Endothelial cell of umbilical vein (primary cell): ENCODE data around the gene NKD1. TPM values are rescaled to one million over a fixed set of nuclear protein-coding genes. Genes with fewer than 3 reads are reported as not detected.

ENCODE experiments used
- BruUV-seq: library from RNA; stranded (reverse); fragments of 400-500 nt; replicated peaks from 2 replicates; lab custom pipeline; 2021; lab: Mats Ljungman, UMichigan
- CTCF ChIA-PET: fragments of 300-600, 350-600 bp; sonication (Branson Sonifier 250); formaldehyde crosslinking; loops from one replicate; lab custom pipeline; 2021; ENCODE audit warnings: antibody characterized with exemption, inconsistent platforms; lab: Charles Lee
- POLR2A ChIA-PET: fragments of 300-600, 350-600 bp; sonication (Branson Sonifier 250); formaldehyde crosslinking; loops from one replicate; lab custom pipeline; 2021; ENCODE audit warnings: antibody characterized with exemption, inconsistent platforms; lab: Charles Lee
- DNase-seq: peaks from one replicate; pipeline ENCODE4 v3.0.0-alpha.2; 2011; ENCODE audit warnings: low read depth, low spot score
- FAIRE-seq: peaks from 2 replicates; lab custom pipeline; 2011; peaks lifted over from hg19 to GRCh38; lab: Jason Lieb, UNC
- H2AFZ ChIP-seq: 2 replicates; pipeline ENCODE4 v1.6.0; 2012; ENCODE audit warnings: low read depth, low read length, control low read depth, inconsistent platforms
- H3K27ac ChIP-seq: 2 replicates; pipeline ENCODE4 v1.5.1; 2011; ENCODE audit warnings: low read depth, mild to moderate bottlenecking, control low read depth, low read length, moderate library complexity; ENCODE audit not compliant: insufficient read depth
- H3K27me3 ChIP-seq, 2 experiments: 2 replicates each; pipeline versions ENCODE4 v1.6.0 to v1.6.1; 2011; ENCODE audit warnings: low read length in 2 of 2, mixed read lengths in 1 of 2; ENCODE audit not compliant: control insufficient read depth in 2 of 2, insufficient read depth in 2 of 2
- H3K36me3 ChIP-seq, 2 experiments: 2 replicates in 1 of 2; 3 replicates in 1 of 2; pipeline ENCODE4 v1.5.1; 2011; ENCODE audit warnings: low read length in 2 of 2, mild to moderate bottlenecking in 1 of 2, moderate library complexity in 1 of 2; ENCODE audit not compliant: control insufficient read depth in 2 of 2, insufficient read depth in 2 of 2; ENCODE audit errors: extremely low read depth in 1 of 2
- H3K4me1 ChIP-seq: 3 replicates; pipeline ENCODE4 v1.5.1; 2011; ENCODE audit warnings: mild to moderate bottlenecking, low read length; ENCODE audit not compliant: control insufficient read depth, insufficient read depth; ENCODE audit errors: extremely low read depth
- H3K4me2 ChIP-seq: 2 replicates; pipeline ENCODE4 v1.6.1; 2011; ENCODE audit warnings: low read length, control low read depth, mixed read lengths; ENCODE audit not compliant: insufficient read depth
- H3K4me3 ChIP-seq, 3 experiments: fragments of 200-600 bp in 1 of 3; sonication (generic), shearing (Covaris generic) in 1 of 3; replicated peaks in 1 of 3; 2 replicates each; pipeline ENCODE4 v1.5.1; 2011 to 2016; ENCODE audit warnings: control low read depth in 3 of 3, low read length in 3 of 3, mild to moderate bottlenecking in 2 of 3, inconsistent platforms in 1 of 3, low read depth in 1 of 3, moderate library complexity in 1 of 3; ENCODE audit not compliant: insufficient read depth in 1 of 3
- H3K79me2 ChIP-seq: 2 replicates; pipeline ENCODE4 v1.6.0; 2012; ENCODE audit warnings: low read length, inconsistent platforms; ENCODE audit not compliant: control insufficient read depth, insufficient read depth
- H3K9ac ChIP-seq: replicated peaks from 2 replicates; pipeline ENCODE3; 2011; ENCODE audit warnings: low read length, control low read depth; ENCODE audit not compliant: insufficient read depth; ENCODE audit errors: extremely low read depth
- H3K9me1 ChIP-seq: replicated peaks from 3 replicates; pipeline ENCODE4 v1.6.0; 2011; ENCODE audit warnings: mild to moderate bottlenecking, low read length; ENCODE audit not compliant: control insufficient read depth, insufficient read depth; ENCODE audit errors: extremely low read depth
- H3K9me3 ChIP-seq: replicated peaks from 2 replicates; pipeline ENCODE4 v1.5.1; 2012; ENCODE audit warnings: low read length, inconsistent platforms; ENCODE audit not compliant: control insufficient read depth, insufficient read depth
- H4K20me1 ChIP-seq: replicated peaks from 2 replicates; pipeline ENCODE3; 2011; ENCODE audit warnings: mild to moderate bottlenecking, low read length; ENCODE audit not compliant: control insufficient read depth, insufficient read depth; ENCODE audit errors: extremely low read depth
- EZH2 ChIP-seq: IDR thresholded peaks from 2 replicates; pipeline ENCODE4 v1.6.1; 2012; ENCODE audit warnings: borderline replicate concordance, low read depth, mild to moderate bottlenecking, moderate library complexity, low read length, inconsistent platforms; ENCODE audit not compliant: severe bottlenecking
- FOS ChIP-seq: IDR thresholded peaks from 2 replicates; pipeline ENCODE4 v1.6.1; 2011; ENCODE audit warnings: mild to moderate bottlenecking, low read length, moderate library complexity, borderline replicate concordance; ENCODE audit not compliant: insufficient read depth
- GATA2 ChIP-seq: IDR thresholded peaks from 2 replicates; pipeline ENCODE4 v1.7.0; 2011; ENCODE audit warnings: low read depth, mild to moderate bottlenecking, moderate library complexity, mixed read lengths, low read length; ENCODE audit not compliant: insufficient read length, insufficient read depth
- JUN ChIP-seq: IDR thresholded peaks from 2 replicates; pipeline ENCODE4 v1.6.1; 2011; ENCODE audit warnings: borderline replicate concordance, low read depth; ENCODE audit not compliant: insufficient read length, insufficient read depth
- MYC ChIP-seq: IDR thresholded peaks from one replicate; pipeline ENCODE4 v1.6.1; 2011; ENCODE audit warnings: mild to moderate bottlenecking, low read depth, low read length
- POLR2A ChIP-seq: IDR thresholded peaks from 2 replicates; pipeline ENCODE4 v1.6.1; 2012; ENCODE audit warnings: low read depth, mild to moderate bottlenecking, control low read depth, low read length
- POLR2AphosphoS5 ChIP-seq: IDR thresholded peaks from 2 replicates; pipeline ENCODE4 v1.6.1; 2012; ENCODE audit warnings: low read depth, mild to moderate bottlenecking, control low read depth, low read length, moderate library complexity; ENCODE audit not compliant: insufficient read depth
- dilution Hi-C: fragments of 300-500 bp; cut with MboI; formaldehyde crosslinking; loops from one replicate; pipeline ENCODE4 v1.15.0; 2019; ENCODE audit warnings: low sequenced_read_pairs; ENCODE audit not compliant: extremely low pct_ligation_motif_present
- intact Hi-C: fragments of 100-400 bp; cut with micrococcal nuclease; formaldehyde crosslinking; loops from one replicate; pipeline ENCODE4 v1.10.0; 2022
- polyA plus RNA-seq, 4 experiments: library from polyadenylated mRNA; depleted of rRNA in 3 of 4; stranded (reverse) in 3 of 4; unstranded in 1 of 4; fragments of >200 nt; gene quantifications; 2 replicates each; pipeline versions ENCODE4 v1.2.1 to v1.2.3, GENCODE V29; 2011 to 2012; ENCODE audit warnings: missing spikeins in 1 of 4
- total RNA-seq: library from RNA; stranded (reverse); gene quantifications from 2 replicates; pipeline ENCODE4 v1.2.3, GENCODE V29; 2021
- TF ChIP-seq, protein P1 (sequence below): IDR thresholded peaks from 2 replicates; pipeline ENCODE4 v1.6.1; 2011; ENCODE audit not compliant: insufficient read depth, insufficient read length
- TF ChIP-seq, protein P2 (sequence below), 2 donors: IDR thresholded peaks; 1 replicate in 1 of 2; 2 replicates in 1 of 2; pipeline ENCODE4 v1.5.1; 2011; ENCODE audit warnings: low read length in 2 of 2, mild to moderate bottlenecking in 2 of 2, moderate library complexity in 2 of 2, control low read depth in 1 of 2, inconsistent platforms in 1 of 2, low read depth in 1 of 2; ENCODE audit not compliant: insufficient read depth in 1 of 2; ENCODE audit errors: extremely low read depth in 1 of 2

The NKD1 gene
- total and polyA plus RNA-seq, 2 donors (not counting 3 experiments of a cell fraction or from before 2014, with no cell fraction given), result not detected

DNA sequence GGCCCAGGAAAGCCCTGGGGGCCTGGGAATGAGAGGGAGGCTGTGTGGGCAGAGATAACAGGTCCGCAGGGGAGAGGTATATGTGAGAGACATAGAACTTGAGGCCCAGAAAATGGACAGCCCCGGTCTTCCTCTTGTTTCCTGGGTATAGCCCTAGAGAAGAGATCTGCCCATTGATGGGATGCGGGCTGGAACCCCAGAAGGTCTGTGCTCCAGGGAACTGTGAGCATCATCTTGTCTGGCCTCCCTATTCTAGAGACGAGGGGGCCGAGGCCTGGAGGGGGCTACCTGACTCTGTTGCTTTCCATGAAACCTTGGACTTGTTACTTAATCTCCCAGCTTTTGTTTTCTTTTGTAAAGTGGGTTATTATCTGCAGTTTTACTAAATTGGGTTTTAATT, 53.9 kb downstream of the NKD1 start:
- dilution Hi-C loops, result no loop called here
- no peaks in the 10 kb centered on the region for H3K79me2 ChIP-seq
- H4K20me1 ChIP-seq, result no peaks in the 10 kb centered on the region
- BruUV-seq, result no TSS peak
- DNase-seq, result no peak
- CTCF ChIA-PET, result interaction anchor here (2.3 kb wide), 1 partner anchor 204 kb away, joined by 6 read pairs; no protein-coding TSS in a partner anchor
- H3K4me1 ChIP-seq, result no peaks in the 10 kb centered on the region
- intact Hi-C loops, result no loop called here
- no peaks in the 10 kb centered on the region for H3K36me3 ChIP-seq
- H3K27me3 ChIP-seq, result no peaks in the 10 kb centered on the region
- no peaks in the 10 kb centered on the region for H3K9me1 ChIP-seq
- no peak overlapping the region for H3K4me2 ChIP-seq
- H2AFZ ChIP-seq, result no peak overlapping the region
- no peaks in the 10 kb centered on the region for H3K9me3 ChIP-seq
- no peak overlapping the region for H3K4me3 ChIP-seq
- no peak for FAIRE-seq
- H3K9ac ChIP-seq, result no peak overlapping the region
- H3K27ac ChIP-seq, result no peak overlapping the region
- TF ChIP-seq, protein P1, sequence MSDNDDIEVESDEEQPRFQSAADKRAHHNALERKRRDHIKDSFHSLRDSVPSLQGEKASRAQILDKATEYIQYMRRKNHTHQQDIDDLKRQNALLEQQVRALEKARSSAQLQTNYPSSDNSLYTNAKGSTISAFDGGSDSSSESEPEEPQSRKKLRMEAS, result no peak
- TF ChIP-seq MYC, result no peak
- TF ChIP-seq POLR2AphosphoS5, result no peak
- TF ChIP-seq, protein P2, sequence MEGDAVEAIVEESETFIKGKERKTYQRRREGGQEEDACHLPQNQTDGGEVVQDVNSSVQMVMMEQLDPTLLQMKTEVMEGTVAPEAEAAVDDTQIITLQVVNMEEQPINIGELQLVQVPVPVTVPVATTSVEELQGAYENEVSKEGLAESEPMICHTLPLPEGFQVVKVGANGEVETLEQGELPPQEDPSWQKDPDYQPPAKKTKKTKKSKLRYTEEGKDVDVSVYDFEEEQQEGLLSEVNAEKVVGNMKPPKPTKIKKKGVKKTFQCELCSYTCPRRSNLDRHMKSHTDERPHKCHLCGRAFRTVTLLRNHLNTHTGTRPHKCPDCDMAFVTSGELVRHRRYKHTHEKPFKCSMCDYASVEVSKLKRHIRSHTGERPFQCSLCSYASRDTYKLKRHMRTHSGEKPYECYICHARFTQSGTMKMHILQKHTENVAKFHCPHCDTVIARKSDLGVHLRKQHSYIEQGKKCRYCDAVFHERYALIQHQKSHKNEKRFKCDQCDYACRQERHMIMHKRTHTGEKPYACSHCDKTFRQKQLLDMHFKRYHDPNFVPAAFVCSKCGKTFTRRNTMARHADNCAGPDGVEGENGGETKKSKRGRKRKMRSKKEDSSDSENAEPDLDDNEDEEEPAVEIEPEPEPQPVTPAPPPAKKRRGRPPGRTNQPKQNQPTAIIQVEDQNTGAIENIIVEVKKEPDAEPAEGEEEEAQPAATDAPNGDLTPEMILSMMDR (IDR thresholded peaks at IDR 0.05; ENCODE audit: extremely low read depth in 1 of 2, insufficient read depth in 1 of 2, low read depth in 1 of 2, low read length in 2 of 2), result no peak
- no peak for TF ChIP-seq POLR2A
- no peak for TF ChIP-seq GATA2
- TF ChIP-seq EZH2, result no peak
- no peak for TF ChIP-seq JUN
- no peak for TF ChIP-seq FOS
- POLR2A ChIA-PET, result no interaction called here
